KMS-11 (cell line): ENCODE data around the gene SOCS3.

Experiments
- H2AFZ ChIP-seq: fragments of 200-600 bp; sonication (generic); 2 replicates; pipeline ENCODE4 v1.6.1; 2016; ENCODE audit warnings: antibody characterized with exemption, mixed run types, low read depth
- H3K27ac ChIP-seq: fragments of 200-600 bp; sonication (generic); 2 replicates; pipeline ENCODE4 v1.6.1; 2016; ENCODE audit warnings: mild to moderate bottlenecking, mixed run types
- H3K27me3 ChIP-seq: fragments of 200-600 bp; sonication (generic); 2 replicates; pipeline ENCODE4 v1.6.1; 2017; ENCODE audit warnings: mild to moderate bottlenecking, low read depth, mixed run types, moderate library complexity; ENCODE audit not compliant: insufficient read depth
- H3K36me3 ChIP-seq: fragments of 200-600 bp; sonication (generic); 2 replicates; pipeline ENCODE4 v1.6.1; 2017; ENCODE audit warnings: mild to moderate bottlenecking, mixed run types; ENCODE audit not compliant: insufficient read depth
- H3K4me1 ChIP-seq: fragments of 200-600 bp; sonication (generic); 2 replicates; pipeline ENCODE4 v1.6.1; 2016; ENCODE audit warnings: mild to moderate bottlenecking, low read depth, mixed run types; ENCODE audit not compliant: poor library complexity, severe bottlenecking
- H3K4me2 ChIP-seq: fragments of 200-600 bp; sonication (generic); 2 replicates; pipeline ENCODE4 v1.7.0; 2016; ENCODE audit warnings: mild to moderate bottlenecking, mixed run types
- H3K4me3 ChIP-seq: fragments of 200-600 bp; sonication (generic); IDR thresholded peaks from 2 replicates; pipeline ENCODE4 v1.6.1; 2017; ENCODE audit warnings: low read depth, low read length, mixed read lengths; ENCODE audit not compliant: insufficient read depth
- H3K79me2 ChIP-seq: fragments of 200-600 bp; sonication (generic); 2 replicates; pipeline ENCODE4 v1.6.1; 2016; ENCODE audit warnings: low read depth, mixed run types; ENCODE audit not compliant: insufficient read depth
- H3K9ac ChIP-seq: fragments of 200-600 bp; sonication (generic); 2 replicates; pipeline ENCODE4 v1.6.1; 2016; ENCODE audit warnings: mild to moderate bottlenecking, mixed run types
- H4K20me1 ChIP-seq: fragments of 200-600 bp; sonication (generic); 2 replicates; pipeline ENCODE4 v1.6.1; 2016; ENCODE audit warnings: mild to moderate bottlenecking, mixed run types; ENCODE audit not compliant: insufficient read depth
- CTCF ChIP-seq: fragments of 200-600 bp; sonication (generic); conservative IDR thresholded peaks from 2 replicates; pipeline ENCODE4 v1.6.1; 2017; ENCODE audit warnings: low read depth, mild to moderate bottlenecking, antibody characterized with exemption, low read length, moderate library complexity, mixed read lengths

The SOCS3 gene

GRCh38 chr17:78369791-78370381, 10.0 kb upstream of the SOCS3 start:
- peaks cover 7% of the 10 kb centered on the region for H3K4me1 ChIP-seq

GRCh38 chr17:78368854-78369495, 9.1 kb upstream of the SOCS3 start:
- Histone ChIP-seq H3K4me2 (no peak overlapping the region), H3K27ac (no peak overlapping the region), H4K20me1 (no peaks in the 10 kb centered on the region), H3K9ac (no peak overlapping the region), H2AFZ (no peak overlapping the region), H3K27me3 (peaks cover 10% of the 10 kb centered on the region; the same call in 1 of the 2 replicates), H3K79me2 (no peaks in the 10 kb centered on the region), H3K36me3 (no peaks in the 10 kb centered on the region), H3K4me3 (no peak overlapping the region), H3K4me1 (peaks cover 7% of the 10 kb centered on the region)
- no peak for TF ChIP-seq CTCF

More at GRCh38 chr17:78369791-78370381, 10.0 kb upstream of the SOCS3 start:
- TF ChIP-seq CTCF, result no peak
- Histone ChIP-seq H4K20me1 (no peaks in the 10 kb centered on the region), H2AFZ (no peak overlapping the region), H3K27ac (no peak overlapping the region), H3K79me2 (no peaks in the 10 kb centered on the region), H3K4me3 (no peak overlapping the region), H3K36me3 (no peaks in the 10 kb centered on the region), H3K27me3 (peaks cover 7% of the 10 kb centered on the region; the same call in 1 of the 2 replicates), H3K4me2 (no peak overlapping the region), H3K9ac (no peak overlapping the region)

GRCh38 chr17:78368348-78368747, 8.5 kb upstream of the SOCS3 start:
- Histone ChIP-seq H3K36me3 (no peaks in the 10 kb centered on the region), H3K27me3 (peaks cover 10% of the 10 kb centered on the region; the same call in 1 of the 2 replicates), H3K27ac (no peak overlapping the region), H3K9ac (no peak overlapping the region), H2AFZ (no peak overlapping the region), H4K20me1 (no peaks in the 10 kb centered on the region), H3K4me1 (peaks cover 7% of the 10 kb centered on the region), H3K4me2 (no peak overlapping the region), H3K79me2 (no peaks in the 10 kb centered on the region), H3K4me3 (no peak overlapping the region)
- TF ChIP-seq CTCF, result no peak

GRCh38 chr17:78367193-78367592, 7.3 kb upstream of the SOCS3 start:
- Histone ChIP-seq H2AFZ (no peak overlapping the region), H4K20me1 (no peaks in the 10 kb centered on the region), H3K79me2 (no peaks in the 10 kb centered on the region), H3K9ac (no peak overlapping the region), H3K36me3 (no peaks in the 10 kb centered on the region), H3K4me1 (peaks cover 7% of the 10 kb centered on the region), H3K27me3 (peaks cover 12% of the 10 kb centered on the region; the same call in 1 of the 2 replicates), H3K4me3 (no peak overlapping the region), H3K4me2 (no peak overlapping the region), H3K27ac (no peak overlapping the region)
- no peak for TF ChIP-seq CTCF
